ENCODE data around the gene PTPN13.

Gene PTPN13

DNA sequence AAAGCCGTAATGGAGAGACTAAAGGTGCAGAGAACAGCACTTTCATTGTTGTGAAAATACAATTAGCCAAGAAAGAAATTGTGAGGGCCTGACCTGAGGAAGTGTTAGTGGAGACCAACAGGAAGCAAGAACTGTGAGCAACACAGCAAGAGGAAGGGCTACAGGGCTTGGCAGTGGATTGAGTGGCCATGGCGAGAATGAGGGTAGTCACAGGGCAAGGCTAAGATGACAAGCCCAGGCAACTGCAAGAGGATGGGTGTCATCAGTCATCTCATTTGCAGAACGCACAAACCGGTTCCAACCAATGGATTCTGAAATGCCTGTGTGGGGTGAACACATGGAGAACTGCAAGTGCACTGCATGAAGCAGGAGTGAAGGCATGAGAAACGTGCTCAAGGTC, 251.5 kb downstream of the PTPN13 start:
- H3K27ac ChIP-seq, result no peak overlapping the region
- TF ChIP-seq, protein P1, sequence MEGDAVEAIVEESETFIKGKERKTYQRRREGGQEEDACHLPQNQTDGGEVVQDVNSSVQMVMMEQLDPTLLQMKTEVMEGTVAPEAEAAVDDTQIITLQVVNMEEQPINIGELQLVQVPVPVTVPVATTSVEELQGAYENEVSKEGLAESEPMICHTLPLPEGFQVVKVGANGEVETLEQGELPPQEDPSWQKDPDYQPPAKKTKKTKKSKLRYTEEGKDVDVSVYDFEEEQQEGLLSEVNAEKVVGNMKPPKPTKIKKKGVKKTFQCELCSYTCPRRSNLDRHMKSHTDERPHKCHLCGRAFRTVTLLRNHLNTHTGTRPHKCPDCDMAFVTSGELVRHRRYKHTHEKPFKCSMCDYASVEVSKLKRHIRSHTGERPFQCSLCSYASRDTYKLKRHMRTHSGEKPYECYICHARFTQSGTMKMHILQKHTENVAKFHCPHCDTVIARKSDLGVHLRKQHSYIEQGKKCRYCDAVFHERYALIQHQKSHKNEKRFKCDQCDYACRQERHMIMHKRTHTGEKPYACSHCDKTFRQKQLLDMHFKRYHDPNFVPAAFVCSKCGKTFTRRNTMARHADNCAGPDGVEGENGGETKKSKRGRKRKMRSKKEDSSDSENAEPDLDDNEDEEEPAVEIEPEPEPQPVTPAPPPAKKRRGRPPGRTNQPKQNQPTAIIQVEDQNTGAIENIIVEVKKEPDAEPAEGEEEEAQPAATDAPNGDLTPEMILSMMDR (conservative IDR thresholded peaks at IDR 0.05), result no peak
- no peak for TF ChIP-seq ZFX (IDR thresholded peaks at IDR 0.05)

DNA sequence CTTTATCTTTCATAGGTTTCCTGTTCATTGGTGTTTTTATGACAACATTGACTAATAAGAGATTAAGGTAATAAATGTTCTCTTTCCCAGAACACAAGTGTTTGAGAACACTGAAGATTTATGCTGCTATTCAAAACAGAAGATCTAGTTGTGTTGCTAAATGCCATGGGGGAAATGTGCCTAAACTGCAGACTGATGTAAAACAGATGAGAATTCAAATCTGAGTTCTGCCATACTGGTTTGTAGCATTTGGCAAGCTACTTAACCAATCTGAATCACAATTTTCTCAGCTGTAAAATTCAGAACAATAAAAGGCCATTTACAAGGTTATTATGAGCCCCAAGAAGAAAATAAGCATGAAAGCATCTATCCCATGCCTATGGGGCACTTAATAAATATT, 252.8 kb downstream of the PTPN13 start:
- H3K27ac ChIP-seq, result no peak overlapping the region
- TF ChIP-seq, protein P1 (conservative IDR thresholded peaks at IDR 0.05), result no peak
- no peak for TF ChIP-seq ZFX (IDR thresholded peaks at IDR 0.05)

DNA sequence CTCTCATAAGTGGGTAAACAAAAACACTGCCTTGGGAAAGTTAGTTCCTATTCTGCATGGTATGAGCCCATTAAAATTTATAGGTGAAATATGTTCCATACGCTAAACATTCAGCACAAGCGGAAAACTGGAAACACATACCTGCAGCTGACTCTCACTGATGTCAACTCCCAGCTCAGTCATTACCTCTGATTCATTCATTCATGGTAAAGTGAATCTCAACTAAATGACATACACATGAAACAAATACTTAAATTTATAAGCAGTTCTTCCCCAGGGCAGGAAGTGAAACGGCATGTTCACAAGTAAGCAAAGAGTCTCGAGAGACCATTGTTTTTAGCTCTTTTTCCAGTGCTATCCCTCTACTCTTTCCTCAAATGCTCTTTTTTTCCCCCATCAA, 253.5 kb downstream of the PTPN13 start:
- TF ChIP-seq, protein P1 (conservative IDR thresholded peaks at IDR 0.05), result no peak
- TF ChIP-seq ZFX (IDR thresholded peaks at IDR 0.05), result no peak
- no peak overlapping the region for H3K27ac ChIP-seq

DNA sequence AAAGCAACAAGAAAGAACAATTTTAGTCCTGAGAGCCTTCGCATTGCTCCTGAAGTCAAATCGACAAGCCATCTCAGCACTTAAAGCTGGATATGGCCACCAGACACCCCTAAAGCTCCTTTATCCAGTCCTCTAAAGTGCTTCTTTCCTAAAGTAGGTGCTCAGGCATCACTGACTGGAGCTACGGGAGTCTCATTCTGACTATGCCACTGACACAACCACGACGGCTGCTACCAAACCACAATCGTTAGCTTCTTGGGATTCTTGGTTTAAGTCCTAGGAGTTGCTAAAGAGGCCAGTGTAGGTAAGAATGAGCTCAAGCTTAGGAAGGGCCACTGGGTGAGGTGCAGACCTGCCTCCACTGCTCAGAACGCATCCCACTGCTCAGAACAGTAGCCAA, 254.0 kb downstream of the PTPN13 start:
- TF ChIP-seq, protein P1 (conservative IDR thresholded peaks at IDR 0.05), result no peak
- no peak for TF ChIP-seq ZFX (IDR thresholded peaks at IDR 0.05)
- H3K27ac ChIP-seq, result no peak overlapping the region

DNA sequence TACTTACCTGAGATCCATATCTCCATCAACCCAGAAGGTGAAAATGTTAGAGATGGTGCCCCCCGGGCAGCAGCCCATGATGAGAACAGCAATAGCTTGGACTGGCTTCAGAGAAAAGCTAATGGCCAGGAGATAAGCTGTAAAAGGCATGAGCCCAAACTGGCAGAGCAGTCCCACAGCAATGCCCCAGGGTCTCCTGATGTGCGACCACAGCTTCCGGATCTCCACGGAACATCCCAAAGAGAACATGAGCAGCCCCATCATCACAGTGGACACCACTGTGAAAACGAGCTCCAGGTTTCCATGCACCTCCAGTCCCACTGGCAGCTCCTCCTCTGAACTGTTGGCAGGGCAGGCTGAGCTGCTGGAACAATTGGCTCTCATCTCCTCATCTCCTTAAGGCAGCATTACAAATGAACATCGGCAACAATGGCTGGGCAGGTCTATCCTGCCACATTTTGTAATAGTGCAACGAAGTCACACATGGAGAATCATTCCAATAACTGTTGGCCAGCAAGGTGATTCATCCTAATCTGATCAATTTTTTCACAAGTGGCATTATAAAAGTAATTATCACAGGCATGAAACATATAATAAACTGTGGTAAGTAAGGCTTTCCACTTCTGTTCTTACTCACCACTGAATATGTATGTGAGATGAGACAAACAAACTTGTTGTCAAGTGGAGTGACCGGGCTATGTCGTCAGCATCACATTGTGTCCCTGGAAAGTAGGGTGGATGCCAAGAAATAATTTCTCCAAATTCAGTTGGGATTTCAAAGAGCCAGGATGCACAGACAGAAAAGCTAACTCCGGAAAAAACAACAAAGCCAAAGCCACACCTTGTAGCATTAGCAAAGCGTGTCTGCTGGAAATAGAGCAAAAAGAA, 254.9 kb downstream of the PTPN13 start, which contains the start of gene SLC10A6:
Gene SLC10A6 (minus strand): TSS at position 653 of the 888 bp plus-strand sequence. CDS start 269 bp downstream, at position 384.
- TF ChIP-seq, protein P1 (conservative IDR thresholded peaks at IDR 0.05), result no peak
- no peak for TF ChIP-seq ZFX (IDR thresholded peaks at IDR 0.05)
- no peak within 1 kb of the TSS for H3K27ac ChIP-seq

DNA sequence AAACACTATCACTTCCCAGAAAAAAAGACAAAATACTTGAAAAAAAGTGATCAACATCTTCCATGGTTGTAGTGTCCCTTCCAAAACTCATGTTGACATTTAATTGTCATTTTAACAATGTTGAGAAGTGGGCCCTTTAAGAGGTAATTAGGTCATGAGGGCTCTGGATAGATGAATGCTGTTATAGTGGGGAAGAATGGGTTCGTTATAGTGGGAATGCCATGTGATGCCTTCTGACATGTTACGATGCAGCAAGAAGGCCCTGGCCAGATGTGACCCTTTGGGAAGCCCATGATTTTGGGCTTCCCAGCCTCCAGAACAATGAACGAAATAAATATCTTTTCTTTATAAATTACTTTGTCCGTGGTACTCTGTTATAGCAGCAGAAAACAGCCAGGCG, 259.1 kb downstream of the PTPN13 start:
- TF ChIP-seq, protein P1 (conservative IDR thresholded peaks at IDR 0.05), result no peak
- no peak for TF ChIP-seq ZFX (IDR thresholded peaks at IDR 0.05)
- H3K27ac ChIP-seq, result no peak overlapping the region

DNA sequence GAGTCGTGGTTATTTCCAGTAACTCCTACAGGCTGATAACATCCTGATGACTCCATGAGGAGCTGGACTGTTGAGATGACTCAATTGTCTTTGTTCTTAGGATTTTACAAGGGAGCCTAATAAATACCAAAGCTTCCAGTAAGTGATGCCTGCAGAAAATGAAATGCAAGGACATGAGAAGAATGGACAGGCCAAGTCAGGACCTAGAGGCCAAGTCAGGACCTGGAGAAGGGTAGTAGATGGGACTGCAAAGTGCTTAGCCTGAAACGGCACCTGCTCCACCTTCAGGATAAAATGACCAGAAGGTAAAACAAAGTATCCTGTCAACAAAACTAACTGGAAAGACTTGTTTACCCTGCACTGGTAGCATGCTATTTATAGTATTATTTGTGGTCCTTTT, 261.5 kb downstream of the PTPN13 start:
- TF ChIP-seq ZFX (IDR thresholded peaks at IDR 0.05), result no peak
- TF ChIP-seq, protein P1 (conservative IDR thresholded peaks at IDR 0.05), result peak; percentile 43
- no peak overlapping the region for H3K27ac ChIP-seq
